ENCODE measurements around the gene NHLRC2.

GRCh38 chr10:113937756-113938155 is 83.3 kb downstream of the NHLRC2 start:
- TF ChIP-seq CTCF (IDR thresholded peaks at IDR 0.05) = no peak
- TF ChIP-seq EZH2 (IDR thresholded peaks at IDR 0.05) = no peak
- TF ChIP-seq EZH2phosphoT487 (IDR thresholded peaks at IDR 0.05) = no peak

Data from neural progenitor cell (in vitro differentiated cells).